Measurements from ENCODE around the gene PPP2R3C. TPM values are rescaled to one million over a fixed set of nuclear protein-coding genes. Genes with fewer than 3 reads are reported as not detected.
A peak's percentile ranks its signal among the peaks of the same experiment; 100 is the strongest.

PPP2R3C gene
- total RNA-seq, 1 experiment from 2014 or later, result 19.6 TPM

DNA sequence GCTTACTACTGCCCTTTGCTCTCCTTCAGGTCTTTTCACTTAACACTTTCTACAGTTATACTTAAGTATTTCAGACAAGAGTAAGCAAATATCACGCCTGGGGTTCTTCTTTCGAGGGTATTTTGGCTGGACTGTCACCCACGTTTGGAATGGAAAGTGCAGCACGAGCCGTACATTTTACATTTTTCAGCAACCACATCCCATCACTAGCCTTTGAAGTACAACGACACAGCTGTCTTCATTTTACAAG lies 76.1 kb downstream of the PPP2R3C start:
- BruUV-seq (replicated peaks), result no TSS peak
- Histone ChIP-seq H3K4me1 (ENCODE audit: control insufficient read depth, insufficient read depth, low read length) (no peaks in the 10 kb centered on the region; the same call in 1 of the 2 replicates), H3K36me3 (ENCODE audit: control insufficient read depth, insufficient read depth, low read length) (no peaks in the 10 kb centered on the region; the same call in none of the 2 replicates), H3K27me3 (ENCODE audit: control insufficient read depth, insufficient read depth, low read length) (no peaks in the 10 kb centered on the region), H3K9me3 (ENCODE audit: control insufficient read depth, insufficient read depth, low read depth, low read length) (no peaks in the 10 kb centered on the region), H3K4me3 (ENCODE audit: low read depth in 2 of 2, low read length in 2 of 2) (peak overlapping the region; percentile 82 to 86), H3K27ac (ENCODE audit: low read length) (peak overlapping the region; percentile 93)
- DNase-seq (ENCODE audit: low read depth, low spot score), result no peak
- no peak for ATAC-seq
- TF ChIP-seq POLR2AphosphoS5 (IDR thresholded peaks at IDR 0.05; ENCODE audit: low read depth, low read length) (no peak), SIN3A (IDR thresholded peaks at IDR 0.05; ENCODE audit: borderline replicate concordance, insufficient read depth, low read depth, low read length) (no peak), TCF7L2 (IDR thresholded peaks at IDR 0.05; ENCODE audit: low read depth, low read length) (no peak)
- TF ChIP-seq, protein P1, sequence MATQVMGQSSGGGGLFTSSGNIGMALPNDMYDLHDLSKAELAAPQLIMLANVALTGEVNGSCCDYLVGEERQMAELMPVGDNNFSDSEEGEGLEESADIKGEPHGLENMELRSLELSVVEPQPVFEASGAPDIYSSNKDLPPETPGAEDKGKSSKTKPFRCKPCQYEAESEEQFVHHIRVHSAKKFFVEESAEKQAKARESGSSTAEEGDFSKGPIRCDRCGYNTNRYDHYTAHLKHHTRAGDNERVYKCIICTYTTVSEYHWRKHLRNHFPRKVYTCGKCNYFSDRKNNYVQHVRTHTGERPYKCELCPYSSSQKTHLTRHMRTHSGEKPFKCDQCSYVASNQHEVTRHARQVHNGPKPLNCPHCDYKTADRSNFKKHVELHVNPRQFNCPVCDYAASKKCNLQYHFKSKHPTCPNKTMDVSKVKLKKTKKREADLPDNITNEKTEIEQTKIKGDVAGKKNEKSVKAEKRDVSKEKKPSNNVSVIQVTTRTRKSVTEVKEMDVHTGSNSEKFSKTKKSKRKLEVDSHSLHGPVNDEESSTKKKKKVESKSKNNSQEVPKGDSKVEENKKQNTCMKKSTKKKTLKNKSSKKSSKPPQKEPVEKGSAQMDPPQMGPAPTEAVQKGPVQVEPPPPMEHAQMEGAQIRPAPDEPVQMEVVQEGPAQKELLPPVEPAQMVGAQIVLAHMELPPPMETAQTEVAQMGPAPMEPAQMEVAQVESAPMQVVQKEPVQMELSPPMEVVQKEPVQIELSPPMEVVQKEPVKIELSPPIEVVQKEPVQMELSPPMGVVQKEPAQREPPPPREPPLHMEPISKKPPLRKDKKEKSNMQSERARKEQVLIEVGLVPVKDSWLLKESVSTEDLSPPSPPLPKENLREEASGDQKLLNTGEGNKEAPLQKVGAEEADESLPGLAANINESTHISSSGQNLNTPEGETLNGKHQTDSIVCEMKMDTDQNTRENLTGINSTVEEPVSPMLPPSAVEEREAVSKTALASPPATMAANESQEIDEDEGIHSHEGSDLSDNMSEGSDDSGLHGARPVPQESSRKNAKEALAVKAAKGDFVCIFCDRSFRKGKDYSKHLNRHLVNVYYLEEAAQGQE (IDR thresholded peaks at IDR 0.05; ENCODE audit: insufficient read depth in 1 of 2, low read depth in 2 of 2, low read length in 1 of 2), result no peak
- TF ChIP-seq, protein P2, sequence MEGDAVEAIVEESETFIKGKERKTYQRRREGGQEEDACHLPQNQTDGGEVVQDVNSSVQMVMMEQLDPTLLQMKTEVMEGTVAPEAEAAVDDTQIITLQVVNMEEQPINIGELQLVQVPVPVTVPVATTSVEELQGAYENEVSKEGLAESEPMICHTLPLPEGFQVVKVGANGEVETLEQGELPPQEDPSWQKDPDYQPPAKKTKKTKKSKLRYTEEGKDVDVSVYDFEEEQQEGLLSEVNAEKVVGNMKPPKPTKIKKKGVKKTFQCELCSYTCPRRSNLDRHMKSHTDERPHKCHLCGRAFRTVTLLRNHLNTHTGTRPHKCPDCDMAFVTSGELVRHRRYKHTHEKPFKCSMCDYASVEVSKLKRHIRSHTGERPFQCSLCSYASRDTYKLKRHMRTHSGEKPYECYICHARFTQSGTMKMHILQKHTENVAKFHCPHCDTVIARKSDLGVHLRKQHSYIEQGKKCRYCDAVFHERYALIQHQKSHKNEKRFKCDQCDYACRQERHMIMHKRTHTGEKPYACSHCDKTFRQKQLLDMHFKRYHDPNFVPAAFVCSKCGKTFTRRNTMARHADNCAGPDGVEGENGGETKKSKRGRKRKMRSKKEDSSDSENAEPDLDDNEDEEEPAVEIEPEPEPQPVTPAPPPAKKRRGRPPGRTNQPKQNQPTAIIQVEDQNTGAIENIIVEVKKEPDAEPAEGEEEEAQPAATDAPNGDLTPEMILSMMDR (IDR thresholded peaks at IDR 0.05), result no peak
- POLR2A ChIA-PET, result no interaction called here
- intact Hi-C loops (cut with micrococcal nuclease; ENCODE audit: unreplicated experiment), result no loop called here
- in situ Hi-C loops (cut with HindIII; ENCODE audit: low pct_unique_long_range_greater_than_20kb, low sequenced_read_pairs), result no loop called here
- CTCF ChIA-PET, result no interaction called here

DNA sequence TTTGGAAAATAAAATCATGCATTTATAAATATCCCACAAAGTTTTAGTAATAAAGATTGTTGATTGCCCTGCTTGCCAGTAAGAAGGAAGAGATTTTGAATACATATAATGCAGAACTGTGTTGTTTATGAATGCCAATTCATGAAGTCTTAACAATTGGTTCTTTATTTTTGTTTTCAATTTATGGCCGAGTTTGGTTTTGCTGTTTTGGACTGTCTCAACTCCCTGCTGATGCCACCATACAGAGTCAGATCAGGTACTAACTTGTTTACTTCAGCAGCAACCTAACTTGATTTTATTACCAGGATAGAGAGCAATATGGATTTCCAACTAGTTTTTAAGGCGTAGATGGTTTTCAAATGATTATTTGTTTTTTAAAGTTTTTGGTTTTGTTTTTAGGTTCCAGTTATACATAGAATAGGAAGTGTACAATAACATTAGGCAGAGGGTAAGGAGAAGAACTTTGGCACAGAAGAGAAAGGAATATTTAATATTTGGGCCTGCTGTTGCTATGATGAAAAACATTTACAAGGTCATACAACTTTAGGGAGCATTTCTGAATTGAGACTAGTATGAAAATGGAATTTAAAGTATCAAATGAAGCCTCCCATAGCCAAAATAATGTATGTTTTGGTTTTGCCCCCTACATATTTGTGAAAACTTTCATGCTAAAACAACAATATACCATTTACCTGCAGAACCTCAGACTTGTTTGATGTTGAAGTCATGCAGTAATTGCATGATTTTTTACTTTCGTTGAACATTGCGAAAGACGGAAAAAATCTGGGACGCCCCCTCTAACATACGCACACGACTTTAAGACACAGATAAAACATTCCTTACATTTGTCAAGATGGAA lies 76.6 kb downstream of the PPP2R3C start:
- ATAC-seq (no peak), DNase-seq (ENCODE audit: low read depth, low spot score) (no peak)
- in situ Hi-C loops (cut with HindIII; ENCODE audit: low pct_unique_long_range_greater_than_20kb, low sequenced_read_pairs) (no loop called here), intact Hi-C loops (cut with micrococcal nuclease; ENCODE audit: unreplicated experiment) (no loop called here)
- H3K36me3 ChIP-seq (ENCODE audit: control insufficient read depth, insufficient read depth, low read length), result no peaks in the 10 kb centered on the region; the same call in none of the 2 replicates
- CTCF ChIA-PET, result no interaction called here
- no peaks in the 10 kb centered on the region; the same call in 1 of the 2 replicates for H3K4me1 ChIP-seq (ENCODE audit: control insufficient read depth, insufficient read depth, low read length)
- no peak for TF ChIP-seq SIN3A (IDR thresholded peaks at IDR 0.05; ENCODE audit: borderline replicate concordance, insufficient read depth, low read depth, low read length)
- TF ChIP-seq POLR2AphosphoS5 (IDR thresholded peaks at IDR 0.05; ENCODE audit: low read depth, low read length), result no peak
- TF ChIP-seq, protein P1 (IDR thresholded peaks at IDR 0.05; ENCODE audit: insufficient read depth in 1 of 2, low read depth in 2 of 2, low read length in 1 of 2), result no peak
- TF ChIP-seq TCF7L2 (IDR thresholded peaks at IDR 0.05; ENCODE audit: low read depth, low read length), result no peak
- TF ChIP-seq, protein P2 (IDR thresholded peaks at IDR 0.05), result no peak
- no peaks in the 10 kb centered on the region for H3K9me3 ChIP-seq (ENCODE audit: control insufficient read depth, insufficient read depth, low read depth, low read length)
- TSS peak; percentile 92 for BruUV-seq (replicated peaks)
- H3K27me3 ChIP-seq (ENCODE audit: control insufficient read depth, insufficient read depth, low read length), result no peaks in the 10 kb centered on the region
- H3K4me3 ChIP-seq (ENCODE audit: low read depth in 2 of 2, low read length in 2 of 2), result peak overlapping the region; percentile 82 to 86
- H3K27ac ChIP-seq (ENCODE audit: low read length), result peak overlapping the region; percentile 93
- POLR2A ChIA-PET, result no interaction called here

Measured in Panc1 (cell line).